ENCODE results near the gene REPS2.

Gene REPS2

DNA sequence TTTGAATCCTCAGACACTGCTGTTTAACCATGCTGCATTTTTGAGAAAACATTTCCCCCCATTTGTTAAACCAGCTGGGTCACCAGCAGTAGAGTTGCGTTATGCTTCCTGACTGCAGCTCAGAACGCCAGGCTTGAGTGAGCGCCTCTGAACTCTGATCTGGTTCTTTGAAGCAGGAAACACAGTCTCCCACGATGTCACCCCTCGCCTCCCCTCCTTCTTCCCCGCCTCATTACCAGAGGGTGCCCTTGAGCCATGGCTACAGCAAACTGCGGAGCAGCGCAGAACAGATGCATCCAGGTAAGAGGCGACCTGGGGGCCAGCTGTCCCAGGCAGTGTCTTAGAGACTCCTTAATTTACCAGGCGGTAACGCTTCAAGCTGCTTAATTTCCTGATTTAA, 78.4 kb downstream of the REPS2 start:
- Histone ChIP-seq H3K27ac (no peak overlapping the region), H3K4me3 (no peak overlapping the region)
- no peak for DNase-seq (ENCODE audit: low spot score)
- TF ChIP-seq CTCF (IDR thresholded peaks at IDR 0.05) = no peak

DNA sequence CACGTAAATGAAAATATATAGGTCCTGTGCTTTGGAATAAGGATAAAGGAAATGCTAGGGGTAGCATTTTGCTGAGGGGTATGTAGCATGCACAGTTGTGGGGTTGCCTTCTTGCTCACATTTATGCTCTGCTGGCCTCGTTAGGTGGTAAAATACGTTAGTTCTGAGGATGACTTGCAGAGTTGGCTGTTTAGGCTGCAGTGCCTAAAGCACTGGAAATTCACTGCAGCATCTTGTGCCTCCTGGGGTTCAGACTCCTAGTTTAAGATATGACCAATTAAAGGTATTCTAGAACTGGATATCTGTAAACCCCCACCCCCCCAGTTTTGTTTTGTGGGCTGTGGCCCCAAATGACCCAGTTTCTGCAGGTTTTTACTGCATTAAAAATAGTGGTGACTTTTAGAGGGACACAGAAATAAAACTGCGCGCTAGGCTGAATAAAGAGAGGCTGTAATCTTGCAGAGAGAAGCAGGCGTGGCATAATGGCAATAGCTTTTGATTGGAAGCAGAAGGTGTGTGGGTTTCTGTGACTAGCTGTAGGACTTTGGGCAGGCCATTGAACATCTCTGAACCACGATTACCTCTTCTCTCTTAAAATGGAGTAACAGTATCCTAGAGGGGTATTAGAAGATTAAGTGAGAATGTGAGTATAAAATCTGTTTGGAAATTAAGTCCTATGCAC, 79.3 kb downstream of the REPS2 start:
- Histone ChIP-seq H3K4me3 (no peak overlapping the region), H3K27ac (no peak overlapping the region)
- no peak for DNase-seq (ENCODE audit: low spot score)
- no peak for TF ChIP-seq CTCF (IDR thresholded peaks at IDR 0.05)

DNA sequence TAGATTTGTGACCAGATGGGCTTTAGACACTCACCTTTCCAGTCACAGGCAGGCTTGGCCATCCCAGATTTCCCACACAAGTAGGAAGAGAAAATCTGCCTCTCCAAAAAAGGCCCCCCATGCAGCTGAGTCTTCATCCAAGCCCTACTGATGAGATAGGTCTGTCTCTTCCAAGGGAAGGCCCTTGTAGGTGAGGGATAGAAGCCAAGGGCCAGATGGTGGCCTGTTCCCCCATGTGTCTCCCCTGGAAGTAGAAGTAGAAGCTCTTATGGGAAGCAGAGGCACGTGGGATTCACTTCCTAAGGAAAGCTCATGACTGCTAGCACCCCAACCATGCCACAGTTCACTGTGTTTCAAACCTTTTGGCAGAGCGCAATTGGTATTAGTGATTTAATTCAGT, 81.5 kb downstream of the REPS2 start:
- DNase-seq (ENCODE audit: low spot score) = no peak
- TF ChIP-seq CTCF (IDR thresholded peaks at IDR 0.05) = no peak
- Histone ChIP-seq H3K4me3 (no peak overlapping the region), H3K27ac (no peak overlapping the region)

GRCh38 chrX:17028356-17028755, 81.9 kb downstream of the REPS2 start:
- TF ChIP-seq CTCF (IDR thresholded peaks at IDR 0.05) = no peak
- Histone ChIP-seq H3K4me3 (no peak overlapping the region), H3K27ac (no peak overlapping the region)
- no peak for DNase-seq (ENCODE audit: low spot score)

- H3K4me3 ChIP-seq = no peak overlapping the region
- H3K27ac ChIP-seq = peak overlapping the region in 1 of 2 donors; percentile 70
- no peak for DNase-seq (ENCODE audit: low spot score)
- TF ChIP-seq CTCF (IDR thresholded peaks at IDR 0.05) = no peak
Measured at GRCh38 chrX:17030092-17030491, 83.6 kb downstream of the REPS2 start.

GRCh38 chrX:17030580-17031270, 84.3 kb downstream of the REPS2 start:
- no peak for DNase-seq (ENCODE audit: low spot score)
- Histone ChIP-seq H3K4me3 (no peak overlapping the region), H3K27ac (peak overlapping the region; percentile 67 to 70)
- no peak for TF ChIP-seq CTCF (IDR thresholded peaks at IDR 0.05)

GRCh38 chrX:17031827-17032226, 85.4 kb downstream of the REPS2 start:
- no peak for TF ChIP-seq CTCF (IDR thresholded peaks at IDR 0.05)
- Histone ChIP-seq H3K27ac (peak overlapping the region; percentile 67 to 70), H3K4me3 (no peak overlapping the region)
- DNase-seq (ENCODE audit: low spot score) = no peak

Measured in coronary artery (tissue), 2 donors.